MCF 10A (cell line): ENCODE data around the gene PLXNC1. TPM values are rescaled to one million over a fixed set of nuclear protein-coding genes. Genes with fewer than 3 reads are reported as not detected.

ENCODE experiments used
- BruUV-seq: library from RNA; stranded (reverse); fragments of 400-500 nt; replicated peaks from 2 replicates; lab custom pipeline; 2021; lab: Mats Ljungman, UMichigan
- CTCF ChIA-PET: fragments of 300-600 bp; sonication (Branson Sonifier 250); formaldehyde crosslinking; extraction: SDS; loops from one replicate; lab custom pipeline; 2021; ENCODE audit warnings: antibody characterized with exemption, inconsistent platforms; lab: Yijun Ruan, JAX
- POLR2A ChIA-PET: fragments of 300-600, 350-650 bp; sonication (Branson Sonifier 250); formaldehyde crosslinking; extraction: SDS; loops from one replicate; lab custom pipeline; 2020; ENCODE audit warnings: antibody characterized with exemption, inconsistent platforms; lab: Yijun Ruan, JAX
- DNase-seq: peaks from one replicate; pipeline ENCODE4 v3.0.0-alpha.2; 2018; ENCODE audit not compliant: unreplicated experiment
- H3K27ac Mint-ChIP-seq: one replicate; pipeline ENCODE4 v1.8.0; 2022; ENCODE audit warnings: mild to moderate bottlenecking, low read depth, mixed read lengths; ENCODE audit not compliant: unreplicated experiment
- H3K27me3 Mint-ChIP-seq: one replicate; pipeline ENCODE4 v1.8.0; 2022; ENCODE audit warnings: mixed read lengths; ENCODE audit not compliant: insufficient read depth, unreplicated experiment
- H3K36me3 Mint-ChIP-seq: one replicate; pipeline ENCODE4 v1.8.0; 2022; ENCODE audit warnings: mild to moderate bottlenecking, moderate library complexity, mixed read lengths; ENCODE audit not compliant: insufficient read depth, unreplicated experiment
- H3K4me1 Mint-ChIP-seq: one replicate; pipeline ENCODE4 v1.8.0; 2022; ENCODE audit warnings: mixed read lengths; ENCODE audit not compliant: insufficient read depth, unreplicated experiment
- H3K4me3 Mint-ChIP-seq: one replicate; pipeline ENCODE4 v1.8.0; 2022; ENCODE audit warnings: mild to moderate bottlenecking, moderate library complexity, mixed read lengths; ENCODE audit not compliant: unreplicated experiment
- H3K9me3 Mint-ChIP-seq: one replicate; pipeline ENCODE4 v1.8.0; 2022; ENCODE audit warnings: mixed read lengths; ENCODE audit not compliant: unreplicated experiment
- CTCF ChIP-seq: fragments of 200-600 bp; IDR thresholded peaks from one replicate; pipeline ENCODE4 v1.8.0; 2022; ENCODE audit warnings: antibody characterized with exemption, mild to moderate bottlenecking; ENCODE audit not compliant: unreplicated experiment
- intact Hi-C: fragments of 100-400 bp; cut with micrococcal nuclease; formaldehyde crosslinking; loops from 2 replicates; pipeline ENCODE4 v1.14.1; 2022
- total RNA-seq: library from RNA; stranded (reverse); gene quantifications from 2 replicates; pipeline ENCODE4 v1.2.3, GENCODE V29; 2022

The PLXNC1 gene
- total RNA-seq, 1 experiment from 2014 or later = 2.4 TPM

- no peaks in the 10 kb centered on the region for H3K9me3 Mint-ChIP-seq
- intact Hi-C loops = no loop called here
- H3K4me1 Mint-ChIP-seq = no peaks in the 10 kb centered on the region
- POLR2A ChIA-PET = no interaction called here
- H3K27me3 Mint-ChIP-seq = peaks cover 27% of the 10 kb centered on the region
- DNase-seq = no peak
- no peak for TF ChIP-seq CTCF
- no peaks in the 10 kb centered on the region for H3K36me3 Mint-ChIP-seq
- no peak overlapping the region for H3K27ac Mint-ChIP-seq
- H3K4me3 Mint-ChIP-seq = no peak overlapping the region
- no TSS peak for BruUV-seq
- CTCF ChIA-PET = no interaction called here
These were observed 80.1 kb downstream of the PLXNC1 start for GRCh38 chr12:94228488-94228907.

- DNase-seq = no peak
- Mint-ChIP-seq H3K4me1 (no peaks in the 10 kb centered on the region), H3K9me3 (no peaks in the 10 kb centered on the region), H3K4me3 (no peak overlapping the region), H3K27me3 (peaks cover 27% of the 10 kb centered on the region), H3K36me3 (no peaks in the 10 kb centered on the region), H3K27ac (no peak overlapping the region)
- BruUV-seq = no TSS peak
- no peak for TF ChIP-seq CTCF
- CTCF ChIA-PET = no interaction called here
- intact Hi-C loops = no loop called here
- POLR2A ChIA-PET = interaction anchor here (0.7 kb wide), 1 partner anchor 28 kb away, joined by 3 read pairs; no protein-coding TSS in a partner anchor
These were observed 81.5 kb downstream of the PLXNC1 start for GRCh38 chr12:94229902-94230301.

GRCh38 chr12:94230357-94230905 is 82.1 kb downstream of the PLXNC1 start:
- no peak overlapping the region for H3K27ac Mint-ChIP-seq

GRCh38 chr12:94231709-94232108 is 83.3 kb downstream of the PLXNC1 start:
- peaks cover 27% of the 10 kb centered on the region for H3K27me3 Mint-ChIP-seq
- TF ChIP-seq CTCF = no peak
- DNase-seq = no peak
- H3K27ac Mint-ChIP-seq = no peak overlapping the region
- no peaks in the 10 kb centered on the region for H3K9me3 Mint-ChIP-seq
- ChIA-PET CTCF (no interaction called here), POLR2A (no interaction called here)
- intact Hi-C loops = no loop called here
- BruUV-seq = no TSS peak
- H3K36me3 Mint-ChIP-seq = no peaks in the 10 kb centered on the region
- no peak overlapping the region for H3K4me3 Mint-ChIP-seq
- H3K4me1 Mint-ChIP-seq = no peaks in the 10 kb centered on the region

More at GRCh38 chr12:94230357-94230905, 82.1 kb downstream of the PLXNC1 start:
- intact Hi-C loops = no loop called here
- Mint-ChIP-seq H3K27me3 (peaks cover 27% of the 10 kb centered on the region), H3K4me3 (no peak overlapping the region), H3K36me3 (no peaks in the 10 kb centered on the region), H3K4me1 (no peaks in the 10 kb centered on the region), H3K9me3 (no peaks in the 10 kb centered on the region)
- DNase-seq = no peak
- no peak for TF ChIP-seq CTCF
- POLR2A ChIA-PET = no interaction called here
- CTCF ChIA-PET = no interaction called here
- no TSS peak for BruUV-seq
